H9 (cell line): Measurements from ENCODE around the gene CHAF1A. TPM values are rescaled to one million over a fixed set of nuclear protein-coding genes. Genes with fewer than 3 reads are reported as not detected.

Experiments
- DNase-seq: peaks from one replicate; pipeline ENCODE4 v3.0.0-alpha.2; 2017
- H2AFZ ChIP-seq: one replicate; pipeline ENCODE4 v1.6.1; 2013; ENCODE audit warnings: mild to moderate bottlenecking, low read length, control low read depth, moderate library complexity
- H2AK5ac ChIP-seq: 2 replicates; pipeline ENCODE4 v1.6.1; 2013; ENCODE audit warnings: low read length, control low read depth, mixed read lengths; ENCODE audit not compliant: insufficient read length
- H2BK120ac ChIP-seq: one replicate; pipeline ENCODE4 v1.6.1; 2013; ENCODE audit warnings: low read depth, mild to moderate bottlenecking, low read length, control low read depth, inconsistent platforms; ENCODE audit not compliant: poor library complexity, severe bottlenecking
- H2BK12ac ChIP-seq: 2 replicates; pipeline ENCODE4 v1.6.1; 2013; ENCODE audit warnings: low read length, control low read depth, mixed read lengths, low read depth; ENCODE audit not compliant: insufficient read length
- H2BK15ac ChIP-seq: 2 replicates; pipeline ENCODE4 v1.6.1; 2013; ENCODE audit warnings: low read depth, low read length, control low read depth
- H2BK20ac ChIP-seq: one replicate; pipeline ENCODE4 v1.6.1; 2013; ENCODE audit warnings: low read depth, mild to moderate bottlenecking, low read length, control low read depth, inconsistent platforms; ENCODE audit not compliant: poor library complexity, severe bottlenecking
- H2BK5ac ChIP-seq: 2 replicates; pipeline ENCODE4 v1.6.1; 2013; ENCODE audit warnings: low read length, control low read depth, mixed read lengths; ENCODE audit not compliant: insufficient read length
- H3K14ac ChIP-seq: 2 replicates; pipeline ENCODE4 v1.6.1; 2013; ENCODE audit warnings: low read length, control low read depth; ENCODE audit not compliant: insufficient read depth
- H3K18ac ChIP-seq: 2 replicates; pipeline ENCODE4 v1.6.1; 2013; ENCODE audit warnings: low read depth, mild to moderate bottlenecking, mixed read lengths, low read length, control low read depth; ENCODE audit not compliant: insufficient read length
- H3K23ac ChIP-seq: 2 replicates; pipeline ENCODE4 v1.6.1; 2013; ENCODE audit warnings: low read length, control low read depth, mixed read lengths, low read depth; ENCODE audit not compliant: insufficient read length
- H3K23me2 ChIP-seq: 2 replicates; pipeline ENCODE4 v1.6.1; 2013; ENCODE audit warnings: low read depth, mild to moderate bottlenecking, mixed read lengths, low read length, control low read depth; ENCODE audit not compliant: insufficient read length, poor library complexity, severe bottlenecking
- H3K27ac ChIP-seq: 2 replicates; pipeline ENCODE4 v1.5.1; 2013; ENCODE audit warnings: low read length, control low read depth, mixed read lengths, low read depth; ENCODE audit not compliant: insufficient read length
- H3K27me3 ChIP-seq: 2 replicates; pipeline ENCODE4 v1.6.1; 2013; ENCODE audit warnings: low read length, control low read depth, inconsistent platforms; ENCODE audit not compliant: insufficient read depth
- H3K4ac ChIP-seq: 2 replicates; pipeline ENCODE4 v1.6.1; 2013; ENCODE audit warnings: low read depth, mild to moderate bottlenecking, control low read depth, inconsistent platforms, low read length, moderate library complexity
- H3K4me1 ChIP-seq: 2 replicates; pipeline ENCODE4 v1.6.1; 2013; ENCODE audit warnings: low read length, control low read depth, inconsistent platforms; ENCODE audit not compliant: insufficient read depth
- H3K4me2 ChIP-seq: 2 replicates; pipeline ENCODE4 v1.6.1; 2013; ENCODE audit warnings: low read length, control low read depth, mixed read lengths; ENCODE audit not compliant: insufficient read length, insufficient read depth
- H3K56ac ChIP-seq: 2 replicates; pipeline ENCODE4 v1.6.1; 2013; ENCODE audit warnings: low read depth, mild to moderate bottlenecking, mixed read lengths, low read length, control low read depth; ENCODE audit not compliant: insufficient read length
- H3K79me1 ChIP-seq: 2 replicates; pipeline ENCODE4 v1.6.1; 2013; ENCODE audit warnings: low read depth, mild to moderate bottlenecking, moderate library complexity, low read length, control low read depth, inconsistent platforms; ENCODE audit not compliant: insufficient read depth, poor library complexity, severe bottlenecking
- H3K79me2 ChIP-seq: 2 replicates; pipeline ENCODE4 v1.6.1; 2013; ENCODE audit warnings: low read length, control low read depth, inconsistent platforms; ENCODE audit not compliant: insufficient read depth
- H3K9ac ChIP-seq: 2 replicates; pipeline ENCODE4 v1.6.1; 2013; ENCODE audit warnings: low read length, control low read depth, mixed read lengths; ENCODE audit not compliant: insufficient read length; ENCODE audit errors: extremely low read depth
- H3K9me3 ChIP-seq: one replicate; pipeline ENCODE4 v1.6.1; 2013; ENCODE audit warnings: low read depth, low read length, inconsistent platforms; ENCODE audit not compliant: control insufficient read depth
- H3T11ph ChIP-seq: one replicate; pipeline ENCODE4 v1.6.1; 2013; ENCODE audit warnings: mild to moderate bottlenecking, low read length, control low read depth, inconsistent platforms
- H4K20me1 ChIP-seq: one replicate; pipeline ENCODE4 v1.6.1; 2013; ENCODE audit not compliant: control insufficient read depth, insufficient read length, insufficient read depth
- H4K5ac ChIP-seq: 2 replicates; pipeline ENCODE4 v1.6.1; 2013; ENCODE audit warnings: low read depth, mild to moderate bottlenecking, mixed read lengths, low read length, control low read depth; ENCODE audit not compliant: insufficient read length
- H4K8ac ChIP-seq: replicated peaks from 2 replicates; pipeline ENCODE4 v1.6.1; 2013; ENCODE audit warnings: low read length, control low read depth, mixed read lengths, low read depth; ENCODE audit not compliant: insufficient read length
- H4K91ac ChIP-seq: 2 replicates; pipeline ENCODE4 v1.6.1; 2013; ENCODE audit warnings: low read depth, mild to moderate bottlenecking, moderate library complexity, mixed read lengths, low read length, control low read depth; ENCODE audit not compliant: insufficient read length
- H3K27ac Mint-ChIP-seq, 3 experiments: 2 replicates in 2 of 3; 3 replicates in 1 of 3; pipeline ENCODE4 v1.8.0; 2020 to 2021; ENCODE audit warnings: mixed read lengths in 3 of 3, mild to moderate bottlenecking in 1 of 3, moderate library complexity in 1 of 3
- H3K27me3 Mint-ChIP-seq: 2 replicates; pipeline ENCODE4 v1.8.0; 2021; ENCODE audit warnings: low read depth, mild to moderate bottlenecking, moderate library complexity, mixed read lengths
- H3K36me3 Mint-ChIP-seq, 3 experiments: 2 replicates in 2 of 3; 3 replicates in 1 of 3; pipeline ENCODE4 v1.8.0; 2020 to 2021; ENCODE audit warnings: low read depth in 3 of 3, mixed read lengths in 3 of 3; ENCODE audit not compliant: insufficient read depth in 1 of 3
- H3K4me1 Mint-ChIP-seq, 2 experiments: 2 replicates each; pipeline ENCODE4 v1.8.0; 2020; ENCODE audit warnings: mixed read lengths in 2 of 2
- H3K4me3 Mint-ChIP-seq, 2 experiments: 2 replicates in 1 of 2; 3 replicates in 1 of 2; pipeline ENCODE4 v1.8.0; 2020 to 2021; ENCODE audit warnings: mild to moderate bottlenecking in 2 of 2, mixed read lengths in 2 of 2, moderate library complexity in 1 of 2
- H3K9me3 Mint-ChIP-seq, 2 experiments: 2 replicates in 1 of 2; 3 replicates in 1 of 2; pipeline ENCODE4 v1.8.0; 2020; ENCODE audit warnings: mild to moderate bottlenecking in 2 of 2, mixed read lengths in 2 of 2, moderate library complexity in 1 of 2
- CTCF ChIP-seq: fragments of 200-600 bp; sonication (generic); conservative IDR thresholded peaks from 3 replicates; pipeline ENCODE4 v1.8.0; 2021; ENCODE audit warnings: antibody characterized with exemption, mild to moderate bottlenecking
- WGBS: extraction: QIAGEN DNeasy Blood & Tissue Kit; methylation state at CpG from one replicate; pipeline ENCODE4 v1.1.7; 2013; ENCODE audit warnings: missing lambda C conversion rate, low lambda C conversion rate, mixed read lengths; ENCODE audit not compliant: insufficient read length; ENCODE audit errors: extremely low coverage; 5-methylcytosine and 5-hydroxymethylcytosine counted together
- total RNA-seq: library from RNA; stranded (reverse); gene quantifications from 2 replicates; pipeline ENCODE4 v1.2.1, GENCODE V29; 2021

The CHAF1A gene
- total RNA-seq, 1 experiment from 2014 or later, result 143 TPM

DNA sequence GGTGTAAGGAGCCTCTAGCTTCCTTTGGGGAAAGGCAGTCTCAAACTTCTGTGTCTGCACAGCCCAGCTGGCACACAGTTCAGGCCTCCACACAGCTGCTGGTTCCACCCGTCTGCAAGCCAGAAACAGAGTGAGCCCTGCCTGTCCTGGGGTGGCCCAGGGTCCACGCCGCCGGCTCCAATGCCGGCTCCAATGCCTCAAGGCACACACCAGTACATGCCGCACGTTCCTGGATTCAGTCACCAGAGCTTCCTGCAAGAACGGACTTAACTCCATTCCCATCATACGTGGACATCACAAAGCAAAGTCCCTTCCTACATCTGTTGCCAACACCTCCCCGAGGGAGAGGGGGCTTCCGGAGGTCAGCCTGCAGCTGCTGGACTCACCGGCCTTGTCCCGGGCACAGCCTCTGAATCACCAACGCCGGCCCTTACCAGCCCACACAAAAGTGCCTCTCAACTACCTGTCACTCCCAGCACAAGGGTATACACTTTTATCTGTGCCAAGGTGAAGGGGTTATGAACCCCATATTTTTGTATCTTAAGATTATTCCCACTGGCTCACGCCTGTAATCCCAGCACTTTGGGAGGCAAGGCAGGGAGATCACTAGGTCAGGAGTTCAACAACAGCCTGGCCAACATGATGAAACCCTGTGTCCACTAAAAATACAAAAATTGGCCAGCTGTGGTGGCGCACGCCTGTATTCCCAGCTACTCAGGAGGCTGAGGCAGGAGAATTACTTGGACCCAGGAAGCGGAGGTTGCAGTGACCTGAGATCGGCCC lies 10.5 kb upstream of the CHAF1A start:
- no peak overlapping the region for H3K23ac ChIP-seq
- no peak overlapping the region for H2BK20ac ChIP-seq
- Mint-ChIP-seq H3K27ac (no peak overlapping the region; a peak in 1 of 7 replicates), H3K4me3 (no peak overlapping the region), H3K4me1 (peaks cover 46 to 67% of the 10 kb centered on the region in 2 experiments), H3K36me3 (peaks cover 7 to 27% (median 24%) of the 10 kb centered on the region in 3 experiments; a peak in 6 of 7 replicates), H3K27me3 (no peaks in the 10 kb centered on the region; the same call in 1 of the 2 replicates), H3K9me3 (no peaks in the 10 kb centered on the region)
- no peaks in the 10 kb centered on the region; the same call in 1 of the 2 replicates for H3K4me1 ChIP-seq
- no peak overlapping the region for H4K8ac ChIP-seq
- H3K18ac ChIP-seq, result no peak overlapping the region
- peaks cover 6% of the 10 kb centered on the region for H3K79me1 ChIP-seq
- no peaks in the 10 kb centered on the region for H3K27me3 ChIP-seq
- H2BK5ac ChIP-seq, result no peak overlapping the region
- DNase-seq, result no peak
- H3K27ac ChIP-seq, result no peak overlapping the region
- H3K9ac ChIP-seq, result no peak overlapping the region
- no peaks in the 10 kb centered on the region for H3K23me2 ChIP-seq
- no peaks in the 10 kb centered on the region for H3K9me3 ChIP-seq
- H2AFZ ChIP-seq, result no peak overlapping the region
- H3K79me2 ChIP-seq, result peaks cover 20% of the 10 kb centered on the region; the same call in 1 of the 2 replicates
- H4K20me1 ChIP-seq, result no peaks in the 10 kb centered on the region
- no peak overlapping the region for H3T11ph ChIP-seq
- H4K91ac ChIP-seq, result no peak overlapping the region
- H3K4ac ChIP-seq, result no peak overlapping the region
- no peak overlapping the region for H2BK120ac ChIP-seq
- WGBS, result no CpG with 5 or more reads among the region's 20 CpGs
- H3K4me2 ChIP-seq, result no peak overlapping the region
- H2BK12ac ChIP-seq, result no peak overlapping the region
- H2AK5ac ChIP-seq, result no peak overlapping the region
- H3K56ac ChIP-seq, result no peak overlapping the region
- H4K5ac ChIP-seq, result no peak overlapping the region
- H3K14ac ChIP-seq, result no peak overlapping the region
- H2BK15ac ChIP-seq, result no peak overlapping the region
- TF ChIP-seq CTCF, result no peak
